GM18867 (cell line): Measurements from ENCODE around the gene MID1.

Source experiments
- ATAC-seq: cut with Tn5 transposase; IDR thresholded peaks from one replicate; pipeline ENCODE4 v1.9.1; 2021; ENCODE audit warnings: mild to moderate bottlenecking, moderate library complexity; ENCODE audit not compliant: unreplicated experiment

The MID1 gene

GRCh38 chrX:10395643-10396042 is 224.7 kb downstream of the MID1 start:
- no peak for ATAC-seq
